Uterine smooth muscle cell (primary cell): Measurements from ENCODE around the gene VWF. TPM values are rescaled to one million over a fixed set of nuclear protein-coding genes. Genes with fewer than 3 reads are reported as not detected.

Experiments
- total RNA-seq: library from RNA; depleted of rRNA; stranded (reverse); fragments of >200 nt; gene quantifications from 2 replicates; pipeline ENCODE4 v1.2.3, GENCODE V29; 2014

VWF gene
- total RNA-seq = 1.3 and 1.9 TPM in 2 replicates

GRCh38 chr12:6124411-6125309, at the start of gene VWF:
Gene VWF, minus strand, starts transcription at chr12:6124670. Its CDS starts 1,474 bp downstream, at chr12:6123196.

GRCh38 chr12:5945071-5946008, 179.1 kb downstream of the VWF start, which contains the start of gene ANO2:
Gene ANO2, minus strand, starts transcription at chr12:5945259. Its CDS starts 42 bp downstream, at chr12:5945217.

Other genes with a start within 250 kb of the VWF start
- gene ANO2, start 179.4 kb downstream of the VWF start, total RNA-seq = under 0.01 TPM in 1 of 2 replicates, not detected in the other
- 424 and 616 TPM in 2 replicates for gene CD9, start 75.7 kb upstream of the VWF start, total RNA-seq
- not detected in 2 replicates for gene PLEKHG6, start 186.0 kb upstream of the VWF start, total RNA-seq
- 67.9 and 88.1 TPM in 2 replicates for gene TNFRSF1A, start 217.4 kb upstream of the VWF start, total RNA-seq